Kidney (tissue), 14 donors: ENCODE results near the gene HIGD2A. TPM values are rescaled to one million over a fixed set of nuclear protein-coding genes. Genes with fewer than 3 reads are reported as not detected.

Experiments
- DNase-seq, 5 donors: peaks; one replicate each; pipeline ENCODE4 v3.0.0-alpha.2; 2013 to 2020
- FAIRE-seq: peaks from 2 replicates; lab custom pipeline; 2012; peaks lifted over from hg19 to GRCh38; lab: Jason Lieb, UNC
- H3K27ac ChIP-seq, 2 donors: one replicate each; pipeline ENCODE4 v1.7.0; 2013; ENCODE audit warnings: low read depth in 2 of 2, low read length in 2 of 2, inconsistent platforms in 1 of 2
- H3K27me3 ChIP-seq: one replicate; pipeline ENCODE4 v1.7.1; 2013; ENCODE audit warnings: low read length, inconsistent platforms; ENCODE audit not compliant: control insufficient read depth, insufficient read depth
- H3K36me3 ChIP-seq, 3 donors: one replicate each; pipeline versions ENCODE4 v1.7.0 to v1.7.1; 2013; ENCODE audit warnings: low read length in 3 of 3, control low read depth in 1 of 3, inconsistent platforms in 1 of 3; ENCODE audit not compliant: insufficient read depth in 3 of 3, control insufficient read depth in 2 of 3
- H3K4me1 ChIP-seq, 3 donors: one replicate each; pipeline versions ENCODE4 v1.7.0 to v1.7.1; 2013; ENCODE audit warnings: low read length in 3 of 3, inconsistent platforms in 1 of 3, low read depth in 1 of 3; ENCODE audit not compliant: control insufficient read depth in 2 of 3, insufficient read depth in 2 of 3
- H3K4me3 ChIP-seq, 3 donors: one replicate each; pipeline versions ENCODE4 v1.7.0 to v1.8.1; 2013; ENCODE audit warnings: low read length in 3 of 3, control low read depth in 1 of 3, inconsistent platforms in 1 of 3
- H3K9ac ChIP-seq, 3 donors: one replicate each; pipeline versions ENCODE4 v1.7.0 to v1.7.1; 2013; ENCODE audit warnings: low read length in 3 of 3, control low read depth in 1 of 3, inconsistent platforms in 1 of 3
- H3K9me3 ChIP-seq, 3 donors: one replicate each; pipeline versions ENCODE4 v1.7.0 to v1.7.1; 2013; ENCODE audit warnings: low read length in 3 of 3, control low read depth in 1 of 3, inconsistent platforms in 1 of 3; ENCODE audit not compliant: control insufficient read depth in 2 of 3, insufficient read depth in 1 of 3
- intact Hi-C: fragments of 100-400 bp; cut with DNase I; formaldehyde crosslinking; loops from one replicate; pipeline ENCODE4 v1.11.1; 2022
- polyA plus RNA-seq: library from polyadenylated mRNA; stranded (reverse); fragments of 350-450 nt; fragmentation: Illumina TruSeq; extraction: RNeasy Lipid Tissue Mini Kit (QIAGEN cat#74804); gene quantifications from one replicate; pipeline ENCODE4 v1.2.3, GENCODE V29; 2014; ENCODE audit warnings: low read depth, low replicate concordance; ENCODE audit not compliant: insufficient read depth
- total RNA-seq: library from RNA; stranded (reverse); fragmentation: NEBNext Ultra II Directional; extraction: Animal tissue kit (Norgen Biotek cat#: 25700); gene quantifications from one replicate; pipeline ENCODE4 v1.2.1, GENCODE V29; 2021
- TF ChIP-seq, protein P1 (sequence below): IDR thresholded peaks from 3 replicates; pipeline ENCODE4 v1.5.1; 2012; ENCODE audit warnings: mild to moderate bottlenecking, moderate library complexity, borderline replicate concordance; ENCODE audit not compliant: insufficient read depth; ENCODE audit errors: extremely low read depth
- donor health status: control.
- donor health status: control.
- donor health status: control.
- donor health status: control.
- donor health status: control.
- donor health status: DM: yes; HTN: yes; CAD: no.
- donor health status: Normal renal cell carcinoma (clear cell type).

HIGD2A gene
- total and polyA plus RNA-seq, 2 donors from 2014 or later, result 105 to 344 TPM

DNA sequence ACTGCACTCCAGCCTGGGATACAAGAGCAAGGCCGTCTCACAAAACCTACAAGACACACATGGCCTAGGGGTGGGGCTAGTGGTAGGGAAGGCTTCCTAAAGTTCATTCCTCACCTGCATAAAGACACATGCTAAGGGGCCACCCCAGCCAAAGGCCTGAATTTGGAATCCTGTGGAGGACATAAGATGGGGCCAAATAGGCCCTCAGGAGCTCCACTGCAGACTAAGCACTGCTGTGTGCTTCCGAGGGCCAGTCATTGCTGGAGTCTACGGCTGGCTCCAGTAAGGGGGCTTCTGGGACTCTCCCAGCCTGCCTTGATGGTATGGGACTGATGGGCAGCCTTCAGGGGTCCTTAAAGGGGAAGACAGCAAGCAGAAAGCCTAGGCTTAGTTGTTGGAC lies 5.8 kb upstream of the HIGD2A start:
- Histone ChIP-seq H3K9ac (no peak overlapping the region), H3K9me3 (no peaks in the 10 kb centered on the region), H3K36me3 (peaks cover 0 to 15% (median 15%) of the 10 kb centered on the region in 3 donors), H3K27ac (no peak overlapping the region), H3K27me3 (no peaks in the 10 kb centered on the region), H3K4me3 (no peak overlapping the region), H3K4me1 (peaks cover 0 to 5% (median 5%) of the 10 kb centered on the region in 3 donors)
- intact Hi-C loops, result no loop called here
- DNase-seq (no peak), FAIRE-seq (no peak)
- TF ChIP-seq, protein P1, sequence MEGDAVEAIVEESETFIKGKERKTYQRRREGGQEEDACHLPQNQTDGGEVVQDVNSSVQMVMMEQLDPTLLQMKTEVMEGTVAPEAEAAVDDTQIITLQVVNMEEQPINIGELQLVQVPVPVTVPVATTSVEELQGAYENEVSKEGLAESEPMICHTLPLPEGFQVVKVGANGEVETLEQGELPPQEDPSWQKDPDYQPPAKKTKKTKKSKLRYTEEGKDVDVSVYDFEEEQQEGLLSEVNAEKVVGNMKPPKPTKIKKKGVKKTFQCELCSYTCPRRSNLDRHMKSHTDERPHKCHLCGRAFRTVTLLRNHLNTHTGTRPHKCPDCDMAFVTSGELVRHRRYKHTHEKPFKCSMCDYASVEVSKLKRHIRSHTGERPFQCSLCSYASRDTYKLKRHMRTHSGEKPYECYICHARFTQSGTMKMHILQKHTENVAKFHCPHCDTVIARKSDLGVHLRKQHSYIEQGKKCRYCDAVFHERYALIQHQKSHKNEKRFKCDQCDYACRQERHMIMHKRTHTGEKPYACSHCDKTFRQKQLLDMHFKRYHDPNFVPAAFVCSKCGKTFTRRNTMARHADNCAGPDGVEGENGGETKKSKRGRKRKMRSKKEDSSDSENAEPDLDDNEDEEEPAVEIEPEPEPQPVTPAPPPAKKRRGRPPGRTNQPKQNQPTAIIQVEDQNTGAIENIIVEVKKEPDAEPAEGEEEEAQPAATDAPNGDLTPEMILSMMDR, result no peak

DNA sequence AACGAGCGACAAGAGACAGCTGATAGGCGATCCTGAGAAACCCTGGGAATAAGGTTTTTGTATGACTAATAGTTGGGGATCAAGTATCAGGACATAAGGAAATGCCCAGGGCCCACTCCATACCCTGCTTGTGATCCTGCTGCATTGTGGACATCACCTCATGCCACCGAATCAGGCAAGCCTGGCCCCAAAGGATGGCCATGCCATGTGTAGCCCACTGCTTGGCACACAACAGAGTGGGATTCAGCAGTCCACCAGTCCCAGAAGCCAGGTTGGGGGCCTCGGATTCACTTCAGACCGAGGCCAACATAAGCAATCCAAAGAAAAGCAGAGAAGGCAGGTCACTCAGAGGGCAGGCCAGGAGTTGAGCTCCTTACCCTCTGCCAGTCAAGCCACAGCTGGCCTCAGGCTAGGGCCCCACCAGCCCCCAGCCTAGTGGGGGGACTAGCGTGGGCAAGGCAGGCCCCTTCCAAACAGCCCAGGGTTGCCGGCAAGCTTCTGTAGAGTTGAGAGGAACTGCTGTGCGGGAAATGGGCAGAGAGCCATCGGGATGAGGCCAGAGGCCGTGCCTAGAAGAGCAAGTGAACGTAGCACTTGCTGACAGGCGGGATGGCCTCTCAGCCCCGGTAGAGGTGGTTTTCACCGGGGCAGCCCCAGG lies 5.2 kb upstream of the HIGD2A start:
- TF ChIP-seq, protein P1, result no peak
- FAIRE-seq (no peak), DNase-seq (no peak)
- H3K36me3 ChIP-seq, result peaks cover 0 to 15% (median 15%) of the 10 kb centered on the region in 3 donors
- H3K9ac ChIP-seq, result no peak overlapping the region
- H3K27me3 ChIP-seq, result no peaks in the 10 kb centered on the region
- H3K4me3 ChIP-seq, result no peak overlapping the region
- peaks cover 0 to 8% (median 6%) of the 10 kb centered on the region in 3 donors for H3K4me1 ChIP-seq
- H3K9me3 ChIP-seq, result no peaks in the 10 kb centered on the region
- no peak overlapping the region for H3K27ac ChIP-seq
- intact Hi-C loops, result no loop called here

DNA sequence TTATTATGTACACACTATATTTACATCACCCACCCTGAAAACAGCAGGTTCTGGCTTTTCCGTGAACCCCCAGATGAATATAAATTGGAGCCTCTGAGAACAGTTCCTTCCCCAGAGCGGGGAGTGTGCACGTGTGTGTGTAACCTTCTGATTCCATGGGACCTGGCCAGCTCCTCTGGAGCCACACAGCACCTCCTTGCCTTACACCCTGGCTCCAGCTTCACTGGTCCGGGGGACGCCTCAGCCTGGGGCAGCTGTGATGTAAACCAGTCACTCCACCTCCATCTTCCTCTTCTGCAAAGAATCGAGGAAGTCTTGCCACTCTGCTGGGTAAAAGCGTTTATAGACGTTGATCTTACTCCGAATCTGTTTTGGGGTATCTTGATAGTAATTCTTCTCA lies 4.6 kb upstream of the HIGD2A start:
- no peaks in the 10 kb centered on the region for H3K9me3 ChIP-seq
- no peaks in the 10 kb centered on the region for H3K27me3 ChIP-seq
- H3K27ac ChIP-seq, result no peak overlapping the region
- TF ChIP-seq, protein P1, result no peak
- H3K9ac ChIP-seq, result no peak overlapping the region
- H3K36me3 ChIP-seq, result peaks cover 0 to 15% (median 15%) of the 10 kb centered on the region in 3 donors
- no peak overlapping the region for H3K4me3 ChIP-seq
- peaks cover 0 to 8% (median 6%) of the 10 kb centered on the region in 3 donors for H3K4me1 ChIP-seq
- FAIRE-seq, result no peak
- no peak for DNase-seq
- intact Hi-C loops, result no loop called here
